C4-2B (cell line): ENCODE results near the gene SLC22A4.

Experiments used
- H3K27ac ChIP-seq: fragments of 450-650 bp; 2 replicates; pipeline ENCODE4 v1.5.1; 2017
- ZFX ChIP-seq: fragments of 450-650 bp; IDR thresholded peaks from 2 replicates; pipeline ENCODE4 v1.6.1; 2017
- TF ChIP-seq, protein P1 (sequence below): fragments of 450-650 bp; conservative IDR thresholded peaks from 2 replicates; pipeline ENCODE4 v1.5.1; 2017; ENCODE audit warnings: mild to moderate bottlenecking

Gene SLC22A4

GRCh38 chr5:132281856-132282614 is 12.2 kb upstream of the SLC22A4 start:
- TF ChIP-seq, protein P1, sequence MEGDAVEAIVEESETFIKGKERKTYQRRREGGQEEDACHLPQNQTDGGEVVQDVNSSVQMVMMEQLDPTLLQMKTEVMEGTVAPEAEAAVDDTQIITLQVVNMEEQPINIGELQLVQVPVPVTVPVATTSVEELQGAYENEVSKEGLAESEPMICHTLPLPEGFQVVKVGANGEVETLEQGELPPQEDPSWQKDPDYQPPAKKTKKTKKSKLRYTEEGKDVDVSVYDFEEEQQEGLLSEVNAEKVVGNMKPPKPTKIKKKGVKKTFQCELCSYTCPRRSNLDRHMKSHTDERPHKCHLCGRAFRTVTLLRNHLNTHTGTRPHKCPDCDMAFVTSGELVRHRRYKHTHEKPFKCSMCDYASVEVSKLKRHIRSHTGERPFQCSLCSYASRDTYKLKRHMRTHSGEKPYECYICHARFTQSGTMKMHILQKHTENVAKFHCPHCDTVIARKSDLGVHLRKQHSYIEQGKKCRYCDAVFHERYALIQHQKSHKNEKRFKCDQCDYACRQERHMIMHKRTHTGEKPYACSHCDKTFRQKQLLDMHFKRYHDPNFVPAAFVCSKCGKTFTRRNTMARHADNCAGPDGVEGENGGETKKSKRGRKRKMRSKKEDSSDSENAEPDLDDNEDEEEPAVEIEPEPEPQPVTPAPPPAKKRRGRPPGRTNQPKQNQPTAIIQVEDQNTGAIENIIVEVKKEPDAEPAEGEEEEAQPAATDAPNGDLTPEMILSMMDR = peak; percentile 23; the same call in 1 of the 2 replicates
- no peak for TF ChIP-seq ZFX
- H3K27ac ChIP-seq = no peak overlapping the region

DNA sequence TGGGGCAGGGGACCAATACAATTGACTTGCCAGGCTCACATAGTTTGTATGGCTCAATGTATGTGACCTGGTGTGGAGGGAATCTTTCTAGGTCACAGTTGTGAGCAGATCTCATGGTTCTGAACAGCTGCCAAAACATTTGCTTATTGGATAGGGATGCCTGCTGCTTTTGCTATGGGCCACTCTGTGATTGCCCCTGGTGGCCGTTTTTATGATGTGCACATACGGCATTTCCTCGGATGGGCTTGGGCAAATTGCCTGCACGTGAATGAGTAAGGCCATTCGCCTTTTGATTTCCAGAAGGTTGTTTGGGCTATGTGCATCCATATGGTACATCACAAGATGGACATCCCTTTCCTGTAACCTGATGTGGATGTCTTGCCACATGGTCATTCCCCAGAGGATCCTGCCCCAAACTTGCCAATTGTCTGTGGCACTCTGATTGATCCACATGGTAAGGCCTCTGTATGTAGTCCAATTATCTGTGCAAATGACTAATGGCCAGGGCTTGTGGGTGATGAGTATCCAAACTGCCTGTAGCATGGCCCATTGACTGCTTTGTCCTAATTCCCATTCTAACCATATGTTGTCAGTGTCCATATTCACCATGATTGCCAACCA is 10.7 kb upstream of the SLC22A4 start:
- TF ChIP-seq, protein P1 = peak; percentile 73
- TF ChIP-seq ZFX = no peak
- H3K27ac ChIP-seq = no peak overlapping the region

DNA sequence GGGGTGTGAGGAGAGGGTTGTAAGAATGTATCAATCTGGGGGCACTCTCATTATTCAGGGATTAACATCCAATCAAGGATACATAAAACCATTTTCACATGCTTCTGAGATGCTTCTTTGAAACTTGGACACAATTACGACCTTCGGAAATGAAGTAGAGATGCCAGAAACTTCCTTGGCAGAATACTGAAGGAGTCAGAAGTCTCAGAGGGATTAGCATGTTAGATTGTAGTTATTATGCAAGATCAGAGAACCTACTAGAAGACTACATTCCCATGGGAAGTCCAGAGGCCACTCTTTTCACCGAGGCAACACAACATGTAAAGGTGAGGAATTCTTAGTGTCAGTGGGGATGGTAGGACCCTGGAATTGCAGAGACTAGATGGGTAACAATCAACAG is 5.1 kb upstream of the SLC22A4 start:
- H3K27ac ChIP-seq = no peak overlapping the region
- TF ChIP-seq, protein P1 = no peak
- no peak for TF ChIP-seq ZFX

DNA sequence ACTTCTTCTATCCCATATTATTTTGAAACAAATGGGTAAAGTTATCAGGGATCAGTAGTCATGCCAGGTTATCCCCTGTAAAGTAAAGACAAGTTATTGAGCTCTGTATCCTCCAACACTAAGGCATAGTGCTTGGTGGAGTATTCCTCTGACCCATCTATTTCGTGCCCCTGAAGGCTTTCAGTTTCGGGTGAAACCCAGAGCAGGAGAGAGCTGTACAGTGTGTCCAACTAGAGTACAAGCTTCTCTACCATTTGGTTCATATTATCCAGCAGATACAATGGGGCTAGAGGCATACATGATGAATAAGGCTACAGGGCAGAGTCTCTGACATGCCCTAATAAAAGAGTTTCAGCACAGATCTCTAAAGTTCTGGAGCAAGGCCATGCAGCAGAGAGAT is 3.2 kb upstream of the SLC22A4 start:
- no peak for TF ChIP-seq ZFX
- H3K27ac ChIP-seq = no peak overlapping the region

DNA sequence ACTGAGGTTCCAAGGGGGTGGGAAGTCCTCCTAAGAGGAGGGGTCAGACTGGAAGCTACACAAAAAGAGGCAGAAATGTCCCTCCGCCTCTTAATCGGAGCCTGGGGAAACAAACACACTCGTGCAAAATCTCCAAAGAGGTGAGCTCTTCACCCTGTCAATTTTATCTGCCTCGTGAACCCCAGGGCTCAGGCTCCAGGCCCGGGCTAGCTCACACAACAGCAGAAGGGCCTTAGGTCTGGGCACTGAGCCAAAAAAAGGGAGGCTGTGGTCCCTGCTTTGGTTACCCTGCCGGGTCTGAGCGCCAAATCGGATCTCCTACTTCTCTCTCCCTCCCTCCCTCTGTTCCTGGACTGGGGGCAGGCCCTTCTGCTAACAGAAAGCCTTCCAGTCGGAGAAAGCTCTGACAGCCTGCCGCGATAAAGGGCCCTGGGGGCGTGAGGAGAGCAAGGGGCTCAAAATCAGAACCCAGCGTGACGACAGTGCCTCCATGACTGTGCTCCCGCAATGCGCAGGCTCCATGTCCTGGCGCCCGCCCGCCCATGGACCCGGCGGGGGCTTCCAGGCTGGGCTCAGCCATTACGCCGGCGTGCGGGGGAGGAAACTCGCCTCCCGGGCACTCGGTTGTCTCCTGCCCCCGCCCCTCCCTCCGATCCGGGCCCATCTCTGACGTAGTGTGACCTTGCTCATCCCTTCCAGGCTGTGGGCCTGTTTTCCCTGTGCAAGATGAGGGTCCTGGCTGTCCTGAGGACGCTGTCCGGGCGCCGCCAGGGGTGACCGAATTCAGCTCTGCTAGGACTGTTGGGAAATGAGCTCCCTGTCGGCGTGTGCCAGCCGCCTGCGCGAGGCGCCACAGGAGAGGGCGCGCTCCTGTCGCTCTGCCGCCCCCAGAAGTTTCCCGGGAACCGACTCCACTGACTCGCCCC is 865 bp upstream of the SLC22A4 start:
- peak overlapping the region; percentile 87 for H3K27ac ChIP-seq
- peak; percentile 76 for TF ChIP-seq ZFX
- TF ChIP-seq, protein P1 = no peak; the same call in 1 of the 2 replicates

- no peak overlapping the region; the same call in 1 of the 2 replicates for H3K27ac ChIP-seq
- TF ChIP-seq, protein P1 = no peak
- TF ChIP-seq ZFX = no peak
Measured at GRCh38 chr5:132294728-132295504, 722 bp downstream of the SLC22A4 start.
